Heart left ventricle (tissue), 13 donors: ENCODE measurements around the gene TMEM258.

ENCODE experiments used
- POLR2A ChIP-seq, 2 donors: fragments of 450-650 bp; IDR thresholded peaks; one replicate each; pipeline ENCODE4 v1.6.1; 2017; ENCODE audit warnings: antibody characterized with exemption in 2 of 2, mild to moderate bottlenecking in 2 of 2, moderate library complexity in 2 of 2
- TF ChIP-seq, protein P1 (sequence below), 12 donors: fragments of 200-600 bp; sonication (generic) in 4 of 12; IDR thresholded peaks; one replicate each; pipeline versions ENCODE4 v1.5.0 to v1.8.0; 2018 to 2022; ENCODE audit warnings: antibody characterized with exemption in 12 of 12, mild to moderate bottlenecking in 5 of 12
- donor health status: ischemic (EF 13 %, LVEDD 7.1; RV severe dilation, severe dysfunction).
- donor health status: DM: no; HTN: yes; CAD: no.
- donor health status: DM: no; HTN: no; CAD: no.
- donor health status: ischemic (EF 25% LVEDD 6.9; RV normal size, moderate dysfunction).
- donor health status: ischemic (EF 25% LVEDD 5.7; RV mildly dilated, moderate dysfunction).
- donor health status: ischemic (EF 35%, LVEDD 5.7; RV mildly dilated, moderate dysfunction).
- donor health status: nonischemic (EF 11% LVEDD 7.7; RV severe dilation, severe dysfunction).
- donor health status: DM: yes; HTN: yes; CAD: no.
- donor health status: PGD.
- donor health status: ischemic (EF 29% LVEDD 5.4; RV normal size, mild dysfunction).
- donor health status: nonischemic (EF 23%, LVEDD 6.1; RV moderate dilation, normal function).

DNA sequence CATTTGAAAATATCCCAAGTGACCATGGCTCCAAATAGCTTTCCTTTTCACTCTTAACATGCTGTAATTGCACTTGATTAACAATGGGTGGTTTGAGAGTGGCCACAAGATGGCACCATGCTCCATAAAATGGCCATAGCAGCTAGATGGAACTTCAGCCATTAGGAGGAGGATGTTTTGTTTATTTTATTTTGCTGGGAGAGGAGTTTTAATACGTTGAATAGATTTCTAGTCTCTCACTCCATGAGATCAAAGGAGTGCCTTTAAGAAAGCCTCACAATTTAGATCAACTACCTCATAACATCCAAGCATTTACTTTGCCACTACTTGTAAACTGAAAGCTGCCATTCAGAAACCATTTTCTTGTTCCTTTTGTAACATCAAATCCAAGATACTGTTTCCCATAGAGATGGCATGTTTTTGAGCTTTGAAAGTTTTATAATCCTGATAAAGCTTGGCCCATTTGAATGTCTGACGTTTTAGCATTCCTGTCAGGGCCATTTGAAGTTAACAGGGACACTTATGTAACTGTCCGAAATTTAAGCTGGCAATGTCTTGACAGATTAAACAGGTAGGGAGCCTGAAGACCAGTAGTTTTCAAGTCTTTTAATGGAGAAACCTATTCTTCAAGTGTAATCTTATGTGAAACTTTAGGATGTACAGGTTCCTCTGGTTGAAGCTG is 5.0 kb upstream of the TMEM258 start:
- TF ChIP-seq, protein P1, sequence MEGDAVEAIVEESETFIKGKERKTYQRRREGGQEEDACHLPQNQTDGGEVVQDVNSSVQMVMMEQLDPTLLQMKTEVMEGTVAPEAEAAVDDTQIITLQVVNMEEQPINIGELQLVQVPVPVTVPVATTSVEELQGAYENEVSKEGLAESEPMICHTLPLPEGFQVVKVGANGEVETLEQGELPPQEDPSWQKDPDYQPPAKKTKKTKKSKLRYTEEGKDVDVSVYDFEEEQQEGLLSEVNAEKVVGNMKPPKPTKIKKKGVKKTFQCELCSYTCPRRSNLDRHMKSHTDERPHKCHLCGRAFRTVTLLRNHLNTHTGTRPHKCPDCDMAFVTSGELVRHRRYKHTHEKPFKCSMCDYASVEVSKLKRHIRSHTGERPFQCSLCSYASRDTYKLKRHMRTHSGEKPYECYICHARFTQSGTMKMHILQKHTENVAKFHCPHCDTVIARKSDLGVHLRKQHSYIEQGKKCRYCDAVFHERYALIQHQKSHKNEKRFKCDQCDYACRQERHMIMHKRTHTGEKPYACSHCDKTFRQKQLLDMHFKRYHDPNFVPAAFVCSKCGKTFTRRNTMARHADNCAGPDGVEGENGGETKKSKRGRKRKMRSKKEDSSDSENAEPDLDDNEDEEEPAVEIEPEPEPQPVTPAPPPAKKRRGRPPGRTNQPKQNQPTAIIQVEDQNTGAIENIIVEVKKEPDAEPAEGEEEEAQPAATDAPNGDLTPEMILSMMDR (IDR thresholded peaks at IDR 0.05): peak; percentile 75 to 91 (median 84)
- TF ChIP-seq POLR2A (IDR thresholded peaks at IDR 0.05): no peak
